HCT116 (cell line): ENCODE data around the gene TRIM14. TPM values are rescaled to one million over a fixed set of nuclear protein-coding genes. Genes with fewer than 3 reads are reported as not detected.

Experiments used
- ATAC-seq: fragments of 200-7000 bp; cut with Tn5 transposase; 2 replicates; pipeline ENCODE4 v1.9.1; 2020; ENCODE audit warnings: mild to moderate bottlenecking, moderate library complexity
- BruUV-seq: library from RNA; stranded (reverse); fragments of 400-500 nt; replicated peaks from 2 replicates; lab custom pipeline; 2021; lab: Mats Ljungman, UMichigan
- CTCF ChIA-PET: fragments of 300-600 bp; sonication (Branson Sonifier 250); formaldehyde crosslinking; loops from one replicate; lab custom pipeline; 2021; ENCODE audit warnings: antibody characterized with exemption; lab: Charles Lee
- POLR2A ChIA-PET: fragments of 300-600, 350-600 bp; sonication (Branson Sonifier 250); formaldehyde crosslinking; loops from one replicate; lab custom pipeline; 2021; ENCODE audit warnings: antibody characterized with exemption; lab: Charles Lee
- RAD21 ChIA-PET, 2 experiments: fragments of 300-600 bp; sonication (Branson Sonifier 250); formaldehyde crosslinking; loops; one replicate each; lab custom pipeline; 2023; ENCODE audit warnings: low total read pairs in 2 of 2; ENCODE audit not compliant: uncharacterized antibody in 2 of 2, unreplicated experiment in 2 of 2, low non-redundant PET in 1 of 2; lab: Charles Lee
- DNase-seq: peaks from one replicate; pipeline ENCODE4 v3.0.0-alpha.2; 2010; ENCODE audit warnings: low read depth, low spot score
- H2AFZ ChIP-seq: fragments of 200-600 bp; shearing (Covaris generic), sonication (generic); 2 replicates; pipeline ENCODE4 v1.6.1; 2017; ENCODE audit warnings: low read depth, mixed run types, mixed read lengths, antibody characterized with exemption, low read length; ENCODE audit not compliant: poor library complexity, severe bottlenecking
- H3K27ac ChIP-seq: 2 replicates; pipeline ENCODE4 v1.5.1; 2012; ENCODE audit warnings: low read depth, low read length
- H3K27me3 ChIP-seq: fragments of 200-600 bp; sonication (generic); 2 replicates; pipeline ENCODE4 v1.6.1; 2016; ENCODE audit warnings: mixed run types, low read length, mixed read lengths; ENCODE audit not compliant: insufficient read depth
- H3K36me3 ChIP-seq, 2 experiments: fragments of 200-500 bp in 1 of 2; fragments of 200-600 bp in 1 of 2; sonication (Bioruptor generic) in 1 of 2; sonication (generic) in 1 of 2; 2 replicates each; pipeline versions ENCODE4 v1.5.1 to v1.6.1; 2014 to 2016; ENCODE audit warnings: low read length in 2 of 2, inconsistent platforms in 1 of 2, mixed read lengths in 1 of 2, mixed run types in 1 of 2; ENCODE audit not compliant: insufficient read depth in 2 of 2, control insufficient read depth in 1 of 2
- H3K4me1 ChIP-seq, 2 experiments: fragments of 200-600 bp in 1 of 2; sonication (generic) in 1 of 2; 2 replicates each; pipeline versions ENCODE4 v1.5.1 to v1.6.1; 2012 to 2017; ENCODE audit warnings: low read length in 2 of 2, inconsistent platforms in 1 of 2, mild to moderate bottlenecking in 1 of 2, mixed read lengths in 1 of 2, mixed run types in 1 of 2, moderate library complexity in 1 of 2; ENCODE audit not compliant: insufficient read depth in 2 of 2, control insufficient read depth in 1 of 2
- H3K4me2 ChIP-seq: fragments of 200-600 bp; sonication (generic); 2 replicates; pipeline ENCODE4 v1.6.1; 2017; ENCODE audit warnings: mixed run types, low read length, mixed read lengths
- H3K4me3 ChIP-seq, 2 experiments: fragments of 200-600 bp in 1 of 2; sonication (generic) in 1 of 2; replicated peaks in 1 of 2; 2 replicates each; pipeline ENCODE4 v1.5.1; 2011 to 2016; ENCODE audit warnings: low read length in 2 of 2, control low read depth in 1 of 2, low read depth in 1 of 2, mild to moderate bottlenecking in 1 of 2, mixed read lengths in 1 of 2, mixed run types in 1 of 2
- H3K79me2 ChIP-seq: fragments of 200-600 bp; sonication (generic); 2 replicates; pipeline ENCODE4 v1.6.1; 2017; ENCODE audit warnings: mild to moderate bottlenecking, mixed run types, low read length, moderate library complexity, mixed read lengths; ENCODE audit not compliant: insufficient read depth
- H3K9ac ChIP-seq: fragments of 200-600 bp; sonication (generic); 2 replicates; pipeline ENCODE4 v1.6.1; 2016; ENCODE audit warnings: low read length, mixed read lengths
- H3K9me2 ChIP-seq: fragments of 200-600 bp; sonication (generic), shearing (Covaris generic); 2 replicates; pipeline ENCODE4 v1.6.1; 2017; ENCODE audit warnings: mixed run types, mild to moderate bottlenecking, moderate library complexity; ENCODE audit not compliant: insufficient read depth
- H3K9me3 ChIP-seq, 2 experiments: fragments of 200-500 bp in 1 of 2; fragments of 200-600 bp in 1 of 2; sonication (Bioruptor generic) in 1 of 2; sonication (generic) in 1 of 2; 2 replicates each; pipeline ENCODE4 v1.6.1; 2014 to 2017; ENCODE audit warnings: low read length in 2 of 2, mixed read lengths in 2 of 2, inconsistent platforms in 1 of 2, low read depth in 1 of 2, mild to moderate bottlenecking in 1 of 2, mixed run types in 1 of 2, moderate library complexity in 1 of 2; ENCODE audit not compliant: control insufficient read depth in 1 of 2, insufficient read depth in 1 of 2
- H4K20me1 ChIP-seq: fragments of 200-600 bp; sonication (generic), shearing (Covaris generic); 2 replicates; pipeline ENCODE4 v1.6.1; 2017; ENCODE audit warnings: mixed run types, mild to moderate bottlenecking, moderate library complexity; ENCODE audit not compliant: insufficient read depth
- CBX3 ChIP-seq: IDR thresholded peaks from 2 replicates; pipeline ENCODE4 v1.6.1; 2012; ENCODE audit warnings: low read depth
- CEBPB ChIP-seq: IDR thresholded peaks from 2 replicates; pipeline ENCODE4 v1.6.1; 2012; ENCODE audit warnings: low read depth
- EGR1 ChIP-seq: IDR thresholded peaks from 2 replicates; pipeline ENCODE4 v1.6.1; 2012; ENCODE audit warnings: low read depth
- ELF1 ChIP-seq: IDR thresholded peaks from 2 replicates; pipeline ENCODE4 v1.6.1; 2012; ENCODE audit warnings: low read depth, borderline replicate concordance
- EZH2phosphoT487 ChIP-seq: fragments of 200-600 bp; IDR thresholded peaks from 2 replicates; pipeline ENCODE4 v1.6.1; 2018; ENCODE audit warnings: antibody characterized with exemption, borderline replicate concordance
- FOSL1 ChIP-seq: IDR thresholded peaks from 2 replicates; pipeline ENCODE4 v1.6.1; 2012; ENCODE audit warnings: low read depth
- JUND ChIP-seq: IDR thresholded peaks from 2 replicates; pipeline ENCODE4 v1.6.1; 2012
- POLR2AphosphoS5 ChIP-seq: IDR thresholded peaks from 2 replicates; pipeline ENCODE4 v1.6.1; 2011; ENCODE audit warnings: mild to moderate bottlenecking, low read depth, low read length, moderate library complexity
- RAD21 ChIP-seq: IDR thresholded peaks from 2 replicates; pipeline ENCODE4 v1.6.1; 2012; ENCODE audit warnings: low read depth, mild to moderate bottlenecking
- SIN3A ChIP-seq: IDR thresholded peaks from 2 replicates; pipeline ENCODE4 v1.6.1; 2012; ENCODE audit warnings: low read depth
- SRF ChIP-seq: IDR thresholded peaks from 2 replicates; pipeline ENCODE4 v1.6.1; 2012; ENCODE audit warnings: low read depth
- TCF7L2 ChIP-seq: IDR thresholded peaks from 2 replicates; pipeline ENCODE4 v1.7.0; 2011; ENCODE audit warnings: borderline replicate concordance, inconsistent platforms; ENCODE audit not compliant: insufficient read depth, insufficient read length; ENCODE audit errors: extremely low read depth
- YY1 ChIP-seq: IDR thresholded peaks from 2 replicates; pipeline ENCODE4 v1.6.1; 2011; ENCODE audit warnings: low read length, low read depth, moderate library complexity, mild to moderate bottlenecking; ENCODE audit not compliant: insufficient replicate concordance; ENCODE audit errors: extremely low read depth
- ZFX ChIP-seq: fragments of 450-650 bp; IDR thresholded peaks from 2 replicates; pipeline ENCODE4 v1.6.1; 2017
- ZNF274 ChIP-seq: fragments of 200-500 bp; sonication (Bioruptor generic); IDR thresholded peaks from 2 replicates; pipeline ENCODE4 v1.6.1; 2014; ENCODE audit warnings: mild to moderate bottlenecking, low read depth, low read length, inconsistent platforms
- intact Hi-C: fragments of 100-400 bp; cut with micrococcal nuclease; formaldehyde crosslinking; loops from 2 replicates; pipeline ENCODE4 v1.10.0; 2022
- total RNA-seq: library from RNA; stranded (reverse); gene quantifications from one replicate; pipeline ENCODE4 v1.2.1, GENCODE V29; 2021; ENCODE audit not compliant: unreplicated experiment
- TF ChIP-seq, protein P1 (sequence below): IDR thresholded peaks from 2 replicates; pipeline ENCODE4 v1.6.1; 2012
- TF ChIP-seq, protein P2 (sequence below): IDR thresholded peaks from 2 replicates; pipeline ENCODE4 v1.6.1; 2011; ENCODE audit warnings: mild to moderate bottlenecking, low read length, moderate library complexity; ENCODE audit not compliant: insufficient replicate concordance; ENCODE audit errors: extremely low read depth
- TF ChIP-seq, protein P3 (sequence below): IDR thresholded peaks from 2 replicates; pipeline ENCODE4 v1.6.1; 2012; ENCODE audit warnings: low read depth

Gene TRIM14
- total RNA-seq, 1 experiment from 2014 or later, result 24.4 TPM

DNA sequence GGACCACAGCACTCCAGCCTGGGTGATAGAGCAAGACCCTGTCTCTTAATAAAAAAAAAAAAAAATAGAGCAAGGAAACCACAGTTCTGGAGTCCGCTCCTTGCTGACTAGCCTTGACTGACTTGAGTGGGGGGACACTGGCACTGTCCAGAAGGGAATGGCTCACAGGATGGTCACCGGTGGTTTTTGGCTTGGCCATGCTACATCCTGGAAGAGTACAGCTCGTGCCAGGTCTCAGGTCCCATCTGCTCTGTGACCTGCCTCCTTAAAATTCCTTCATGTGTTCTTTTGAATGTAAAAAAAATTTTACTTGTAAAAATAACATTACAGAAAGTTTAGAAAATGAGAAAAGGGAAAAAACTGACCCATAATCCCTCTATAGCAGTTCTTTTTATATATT is 56.9 kb downstream of the TRIM14 start:
- Histone ChIP-seq H3K9me2 (no peaks in the 10 kb centered on the region), H3K9ac (no peak overlapping the region), H3K36me3 (peaks cover 23 to 27% of the 10 kb centered on the region in 2 experiments), H3K4me3 (no peak overlapping the region), H3K79me2 (peaks cover 61% of the 10 kb centered on the region), H3K27ac (no peak overlapping the region), H2AFZ (no peak overlapping the region), H3K27me3 (no peaks in the 10 kb centered on the region), H3K4me2 (no peak overlapping the region), H3K4me1 (peaks cover 6 to 13% of the 10 kb centered on the region in 2 experiments; a peak in 2 of 4 replicates), H3K9me3 (no peaks in the 10 kb centered on the region), H4K20me1 (no peaks in the 10 kb centered on the region)
- no TSS peak for BruUV-seq
- RAD21 ChIA-PET, result no interaction called here
- CTCF ChIA-PET, result no interaction called here
- POLR2A ChIA-PET, result no interaction called here
- TF ChIP-seq EZH2phosphoT487 (no peak), EGR1 (no peak), RAD21 (no peak), ZNF274 (no peak), ZFX (no peak), CBX3 (no peak), POLR2AphosphoS5 (no peak), SRF (no peak), YY1 (no peak), ELF1 (no peak), SIN3A (no peak), FOSL1 (no peak), CEBPB (no peak), TCF7L2 (no peak), JUND (no peak)
- TF ChIP-seq, protein P1, sequence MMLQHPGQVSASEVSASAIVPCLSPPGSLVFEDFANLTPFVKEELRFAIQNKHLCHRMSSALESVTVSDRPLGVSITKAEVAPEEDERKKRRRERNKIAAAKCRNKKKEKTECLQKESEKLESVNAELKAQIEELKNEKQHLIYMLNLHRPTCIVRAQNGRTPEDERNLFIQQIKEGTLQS, result no peak
- TF ChIP-seq, protein P2, sequence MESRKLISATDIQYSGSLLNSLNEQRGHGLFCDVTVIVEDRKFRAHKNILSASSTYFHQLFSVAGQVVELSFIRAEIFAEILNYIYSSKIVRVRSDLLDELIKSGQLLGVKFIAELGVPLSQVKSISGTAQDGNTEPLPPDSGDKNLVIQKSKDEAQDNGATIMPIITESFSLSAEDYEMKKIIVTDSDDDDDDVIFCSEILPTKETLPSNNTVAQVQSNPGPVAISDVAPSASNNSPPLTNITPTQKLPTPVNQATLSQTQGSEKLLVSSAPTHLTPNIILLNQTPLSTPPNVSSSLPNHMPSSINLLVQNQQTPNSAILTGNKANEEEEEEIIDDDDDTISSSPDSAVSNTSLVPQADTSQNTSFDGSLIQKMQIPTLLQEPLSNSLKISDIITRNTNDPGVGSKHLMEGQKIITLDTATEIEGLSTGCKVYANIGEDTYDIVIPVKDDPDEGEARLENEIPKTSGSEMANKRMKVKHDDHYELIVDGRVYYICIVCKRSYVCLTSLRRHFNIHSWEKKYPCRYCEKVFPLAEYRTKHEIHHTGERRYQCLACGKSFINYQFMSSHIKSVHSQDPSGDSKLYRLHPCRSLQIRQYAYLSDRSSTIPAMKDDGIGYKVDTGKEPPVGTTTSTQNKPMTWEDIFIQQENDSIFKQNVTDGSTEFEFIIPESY, result no peak
- TF ChIP-seq, protein P3, sequence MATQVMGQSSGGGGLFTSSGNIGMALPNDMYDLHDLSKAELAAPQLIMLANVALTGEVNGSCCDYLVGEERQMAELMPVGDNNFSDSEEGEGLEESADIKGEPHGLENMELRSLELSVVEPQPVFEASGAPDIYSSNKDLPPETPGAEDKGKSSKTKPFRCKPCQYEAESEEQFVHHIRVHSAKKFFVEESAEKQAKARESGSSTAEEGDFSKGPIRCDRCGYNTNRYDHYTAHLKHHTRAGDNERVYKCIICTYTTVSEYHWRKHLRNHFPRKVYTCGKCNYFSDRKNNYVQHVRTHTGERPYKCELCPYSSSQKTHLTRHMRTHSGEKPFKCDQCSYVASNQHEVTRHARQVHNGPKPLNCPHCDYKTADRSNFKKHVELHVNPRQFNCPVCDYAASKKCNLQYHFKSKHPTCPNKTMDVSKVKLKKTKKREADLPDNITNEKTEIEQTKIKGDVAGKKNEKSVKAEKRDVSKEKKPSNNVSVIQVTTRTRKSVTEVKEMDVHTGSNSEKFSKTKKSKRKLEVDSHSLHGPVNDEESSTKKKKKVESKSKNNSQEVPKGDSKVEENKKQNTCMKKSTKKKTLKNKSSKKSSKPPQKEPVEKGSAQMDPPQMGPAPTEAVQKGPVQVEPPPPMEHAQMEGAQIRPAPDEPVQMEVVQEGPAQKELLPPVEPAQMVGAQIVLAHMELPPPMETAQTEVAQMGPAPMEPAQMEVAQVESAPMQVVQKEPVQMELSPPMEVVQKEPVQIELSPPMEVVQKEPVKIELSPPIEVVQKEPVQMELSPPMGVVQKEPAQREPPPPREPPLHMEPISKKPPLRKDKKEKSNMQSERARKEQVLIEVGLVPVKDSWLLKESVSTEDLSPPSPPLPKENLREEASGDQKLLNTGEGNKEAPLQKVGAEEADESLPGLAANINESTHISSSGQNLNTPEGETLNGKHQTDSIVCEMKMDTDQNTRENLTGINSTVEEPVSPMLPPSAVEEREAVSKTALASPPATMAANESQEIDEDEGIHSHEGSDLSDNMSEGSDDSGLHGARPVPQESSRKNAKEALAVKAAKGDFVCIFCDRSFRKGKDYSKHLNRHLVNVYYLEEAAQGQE, result no peak
- no peak for ATAC-seq
- intact Hi-C loops, result no loop called here
- DNase-seq, result no peak
